ENCODE data around the gene MS4A3.
"Not testable (repeated sequence)": the region's sequence is repeated elsewhere in the genome, so short reads cannot be mapped to it uniquely, and the experiment has no call there.

MS4A3 gene

GRCh38 chr11:60095477-60096120 is 39.1 kb downstream of the MS4A3 start:
- DNase-seq (ENCODE audit: low spot score): no peak

- no peak for DNase-seq (ENCODE audit: low spot score)
Measured at GRCh38 chr11:60097189-60097588, 40.7 kb downstream of the MS4A3 start.

GRCh38 chr11:60098508-60098907 is 42.0 kb downstream of the MS4A3 start:
- DNase-seq (ENCODE audit: low spot score): no peak

- DNase-seq (ENCODE audit: low spot score): no peak
Measured at GRCh38 chr11:60100516-60100915, 44.1 kb downstream of the MS4A3 start.

GRCh38 chr11:60101368-60101767 is 44.9 kb downstream of the MS4A3 start:
- DNase-seq (ENCODE audit: low spot score): not testable (repeated sequence)

GRCh38 chr11:60104471-60105115 is 48.1 kb downstream of the MS4A3 start:
- not testable (repeated sequence) for DNase-seq (ENCODE audit: low spot score)

GRCh38 chr11:60108631-60109030 is 52.2 kb downstream of the MS4A3 start:
- not testable (repeated sequence) for DNase-seq (ENCODE audit: low spot score)

GRCh38 chr11:60111793-60112192 is 55.3 kb downstream of the MS4A3 start:
- DNase-seq (ENCODE audit: low spot score): no peak

- DNase-seq (ENCODE audit: low spot score): no peak
Measured at GRCh38 chr11:60116996-60117790, 60.7 kb downstream of the MS4A3 start.

- no peak for DNase-seq (ENCODE audit: low spot score)
Measured at GRCh38 chr11:60118338-60118737, 61.9 kb downstream of the MS4A3 start.

GRCh38 chr11:60119710-60120109 is 63.2 kb downstream of the MS4A3 start:
- no peak for DNase-seq (ENCODE audit: low spot score)

Data from D341Med (cell line).